ENCODE data around the gene ZBTB46.

The ZBTB46 gene

GRCh38 chr20:63702036-63702665 is 128.9 kb downstream of the ZBTB46 start:
- no peak for DNase-seq

- DNase-seq: no peak
Observed at GRCh38 chr20:63701329-63702035, 129.6 kb downstream of the ZBTB46 start.

GRCh38 chr20:63701051-63701328 is 130.1 kb downstream of the ZBTB46 start:
- DNase-seq: no peak

GRCh38 chr20:63700199-63701050 is 130.6 kb downstream of the ZBTB46 start:
- DNase-seq: no peak

GRCh38 chr20:63699466-63700198 is 131.4 kb downstream of the ZBTB46 start:
- no peak for DNase-seq

- no peak for DNase-seq
Observed at GRCh38 chr20:63698739-63699465, 132.2 kb downstream of the ZBTB46 start.

GRCh38 chr20:63697868-63698545 is 133.1 kb downstream of the ZBTB46 start:
- DNase-seq: no peak

- DNase-seq: no peak
Observed at GRCh38 chr20:63697357-63697867, 133.7 kb downstream of the ZBTB46 start.

GRCh38 chr20:63696628-63697356 is 134.3 kb downstream of the ZBTB46 start, which contains the start of gene TNFRSF6B:
Gene TNFRSF6B (plus strand): TSS chr20:63696652. CDS start chr20:63696768, 116 bp downstream.
- no peak for DNase-seq

GRCh38 chr20:63696306-63696627 is 134.8 kb downstream of the ZBTB46 start:
- DNase-seq: no peak

- no peak for DNase-seq
Observed at GRCh38 chr20:63695424-63696305, 135.4 kb downstream of the ZBTB46 start.

GRCh38 chr20:63694584-63695423 is 136.3 kb downstream of the ZBTB46 start:
- no peak for DNase-seq

- no peak for DNase-seq
Observed at GRCh38 chr20:63693733-63694583, 137.1 kb downstream of the ZBTB46 start.

Measured in activated CD4-positive, CD25-positive, alpha-beta regulatory T cell (primary cell).